ENCODE data around the gene SNX20.

SNX20 gene

DNA sequence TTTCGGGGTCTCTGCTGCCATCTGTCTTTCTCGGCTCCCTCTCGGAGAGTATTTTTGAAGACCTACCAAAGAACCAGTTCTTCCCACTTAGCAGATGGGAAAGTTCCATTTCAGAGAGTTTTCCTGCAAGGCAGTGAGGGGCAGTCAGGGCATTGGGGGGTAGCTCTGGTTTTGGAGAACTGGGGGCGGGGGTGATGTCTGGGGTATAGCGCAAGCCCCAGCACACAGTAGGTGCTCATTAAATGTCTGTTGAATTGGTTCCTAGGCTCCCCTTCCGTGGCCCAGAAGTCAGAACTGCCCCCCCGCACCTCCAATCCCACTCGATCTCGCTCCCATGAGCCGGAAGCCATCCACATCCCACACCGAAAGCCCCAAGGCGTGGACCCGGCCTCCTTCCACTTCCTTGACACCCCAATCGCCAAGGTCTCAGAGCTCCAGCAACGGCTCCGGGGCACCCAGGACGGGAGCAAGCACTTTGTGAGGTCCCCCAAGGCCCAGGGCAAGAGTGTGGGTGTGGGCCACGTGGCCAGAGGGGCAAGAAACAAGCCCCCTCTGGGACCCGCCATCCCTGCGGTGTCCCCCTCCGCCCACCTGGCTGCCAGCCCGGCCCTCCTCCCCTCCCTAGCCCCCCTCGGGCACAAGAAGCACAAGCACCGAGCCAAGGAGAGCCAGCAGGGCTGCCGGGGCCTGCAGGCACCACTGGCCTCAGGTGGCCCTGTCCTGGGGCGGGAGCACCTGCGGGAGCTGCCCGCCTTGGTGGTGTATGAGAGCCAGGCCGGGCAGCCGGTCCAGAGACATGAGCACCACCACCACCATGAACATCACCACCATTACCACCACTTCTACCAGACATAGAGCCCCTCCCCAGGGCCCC lies 47.9 kb downstream of the SNX20 start:
- DNase-seq: no peak

DNA sequence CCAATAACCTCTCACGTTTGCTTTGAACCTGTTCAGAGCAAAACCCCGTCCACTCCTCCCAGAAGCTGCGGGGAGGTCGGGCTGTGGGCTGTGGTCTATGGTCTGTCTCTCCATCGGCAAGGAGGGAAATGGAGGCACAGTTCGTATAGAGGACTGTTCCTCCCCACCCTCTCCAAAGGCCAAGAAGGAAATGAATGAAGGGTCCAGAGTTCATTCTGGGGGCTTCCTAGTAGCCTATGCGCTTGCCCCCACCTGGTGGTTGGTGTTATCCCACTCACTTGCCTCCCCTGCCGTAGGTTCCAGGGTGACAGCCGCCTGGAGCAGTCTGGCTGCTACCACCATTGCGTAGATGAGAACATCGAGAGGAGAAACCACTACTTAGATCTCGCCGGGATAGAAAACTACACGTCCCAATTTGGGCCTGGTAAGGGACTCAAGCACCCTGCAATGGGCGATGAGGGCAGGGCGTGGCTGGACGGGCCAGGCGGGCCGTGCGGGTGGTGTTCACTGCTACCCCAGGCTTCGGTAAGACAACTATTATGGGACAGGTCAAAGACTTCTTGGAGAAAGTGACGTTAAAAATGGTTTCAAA lies 49.0 kb downstream of the SNX20 start:
- no peak for DNase-seq

DNA sequence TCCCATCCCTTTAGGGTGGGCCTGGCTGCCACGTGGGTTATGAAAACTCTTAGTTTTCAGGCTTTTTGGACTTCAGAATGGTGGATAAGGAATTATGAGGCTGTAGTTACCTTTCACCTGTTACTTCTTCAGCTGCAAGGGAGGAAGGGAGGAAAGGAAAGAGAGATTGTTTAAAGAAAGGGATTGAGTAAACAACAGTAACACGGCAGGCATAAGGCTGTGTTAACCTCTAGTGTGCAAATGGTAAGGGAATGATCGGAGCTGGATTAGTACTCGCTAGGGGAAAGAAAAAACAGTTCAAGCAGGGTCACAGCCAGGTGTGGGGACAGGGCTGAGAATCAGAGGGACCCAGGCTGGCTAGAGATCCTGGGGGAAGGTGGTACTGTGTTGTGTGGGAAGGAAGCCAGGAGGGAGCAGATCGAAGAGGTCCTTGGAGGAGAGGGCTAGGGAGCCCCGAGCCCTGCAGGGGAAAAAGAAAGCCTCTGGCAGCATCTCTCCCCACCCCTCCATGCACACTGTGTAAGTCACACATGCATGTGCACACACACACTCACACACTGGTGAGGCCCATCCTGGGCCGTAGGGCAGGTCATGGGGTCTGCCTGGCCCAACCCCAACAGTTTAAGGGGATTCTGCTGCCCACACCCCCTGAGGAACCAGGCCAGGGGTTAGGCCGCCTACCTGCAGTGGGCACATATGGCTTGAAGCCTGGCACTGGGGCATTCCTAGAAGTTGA lies 49.7 kb downstream of the SNX20 start:
- no peak for DNase-seq

DNA sequence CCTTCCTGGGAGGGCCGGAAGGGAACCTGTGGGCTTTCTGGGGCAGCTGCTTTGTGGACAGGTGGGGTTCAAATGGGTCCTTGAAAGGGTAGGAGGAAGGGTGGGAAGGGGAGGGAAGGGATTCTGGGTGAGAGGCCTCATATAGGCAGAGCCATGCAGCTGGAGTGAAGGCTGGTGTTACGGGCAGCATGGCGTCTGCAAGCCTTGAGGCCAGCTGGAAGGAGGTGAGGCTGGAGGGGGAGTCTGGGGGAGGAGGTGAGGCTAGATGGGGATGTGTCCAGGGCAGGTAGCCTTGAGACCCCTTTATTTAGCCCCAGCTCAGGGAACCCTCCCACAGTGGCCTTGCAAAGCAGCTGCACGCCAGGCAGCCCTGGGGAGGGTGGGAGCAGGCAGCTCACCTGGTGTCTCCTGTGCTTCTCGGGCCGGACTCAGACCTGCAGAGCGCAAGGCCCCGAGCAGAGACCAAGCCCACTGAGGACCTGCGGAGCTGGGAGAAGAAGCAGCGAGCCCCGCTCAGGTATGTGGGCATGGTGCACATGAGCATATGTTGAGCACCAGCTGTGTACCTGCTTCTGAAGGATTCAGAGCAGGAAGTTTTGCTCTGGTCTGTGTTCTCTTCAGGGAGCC lies 50.6 kb downstream of the SNX20 start:
- no peak for DNase-seq

DNA sequence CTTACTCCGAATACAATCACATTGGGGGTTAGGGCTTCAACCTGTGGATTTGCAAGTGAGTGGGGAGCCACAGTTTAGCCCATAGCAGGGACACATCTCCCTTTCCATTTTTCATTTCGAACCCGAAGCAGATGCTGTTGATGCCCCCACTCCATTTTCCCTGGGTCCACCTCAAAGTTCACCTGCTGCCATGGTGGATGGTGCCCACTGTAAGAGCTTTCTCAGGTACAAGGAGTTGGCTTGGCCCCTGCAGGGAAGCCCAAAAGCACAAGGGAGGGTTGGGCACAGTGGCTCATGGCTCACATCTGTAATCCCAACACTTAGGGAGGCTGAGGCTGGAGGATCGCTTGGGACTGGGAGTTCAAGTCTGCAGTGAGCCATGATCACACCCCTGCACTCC lies 51.8 kb downstream of the SNX20 start:
- no peak for DNase-seq

DNA sequence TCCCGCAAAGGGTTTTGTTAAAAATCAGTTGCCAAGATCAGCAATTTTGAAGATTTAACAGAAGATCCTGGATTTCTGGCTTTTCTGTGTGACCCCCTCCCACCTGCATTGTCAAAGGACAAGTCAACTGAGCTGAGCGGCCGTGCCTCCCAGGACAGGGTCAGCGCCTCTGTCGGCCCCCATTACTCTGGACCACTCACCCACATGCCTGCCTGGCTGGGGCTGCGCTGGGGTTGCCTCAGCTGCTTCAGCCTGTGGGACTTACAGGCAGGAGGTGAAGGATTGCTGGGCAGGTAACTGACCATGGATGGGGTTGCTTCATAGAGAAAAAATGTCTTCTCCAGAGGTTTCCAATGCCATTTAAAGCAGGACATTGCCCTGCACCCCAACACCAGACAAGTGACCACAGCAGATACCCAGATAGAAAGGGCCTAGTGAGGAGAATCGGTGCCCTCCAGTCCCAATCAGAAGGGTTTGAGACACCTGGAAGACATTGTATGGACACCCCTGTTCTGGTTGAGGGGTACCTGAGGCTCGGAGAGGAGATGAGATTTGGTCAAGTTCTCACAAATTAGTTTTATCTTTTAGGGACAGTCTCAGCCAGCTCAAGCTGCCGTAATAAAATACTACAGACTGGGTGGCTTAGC lies 52.8 kb downstream of the SNX20 start:
- no peak for DNase-seq

DNA sequence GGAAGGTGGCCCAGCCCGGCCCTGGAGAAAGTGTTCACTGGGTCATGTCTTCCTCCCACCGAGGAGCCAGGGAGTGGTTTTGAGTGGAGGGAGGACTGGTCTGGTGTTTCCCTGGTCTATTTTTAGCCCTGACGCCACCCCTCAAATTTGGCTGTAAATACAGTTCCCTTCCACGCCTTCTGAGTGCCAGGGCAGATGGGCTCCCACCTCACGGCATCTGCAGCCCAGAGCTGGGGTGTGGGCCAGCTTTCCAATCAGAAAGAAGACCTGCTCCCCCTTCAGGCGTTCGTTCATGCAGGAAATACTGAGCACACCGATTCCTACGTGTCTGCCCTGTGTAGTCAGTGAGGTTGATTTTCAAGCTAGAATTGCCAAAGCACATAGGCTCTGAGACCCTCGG lies 53.7 kb downstream of the SNX20 start:
- peak; percentile 90 for DNase-seq

DNA sequence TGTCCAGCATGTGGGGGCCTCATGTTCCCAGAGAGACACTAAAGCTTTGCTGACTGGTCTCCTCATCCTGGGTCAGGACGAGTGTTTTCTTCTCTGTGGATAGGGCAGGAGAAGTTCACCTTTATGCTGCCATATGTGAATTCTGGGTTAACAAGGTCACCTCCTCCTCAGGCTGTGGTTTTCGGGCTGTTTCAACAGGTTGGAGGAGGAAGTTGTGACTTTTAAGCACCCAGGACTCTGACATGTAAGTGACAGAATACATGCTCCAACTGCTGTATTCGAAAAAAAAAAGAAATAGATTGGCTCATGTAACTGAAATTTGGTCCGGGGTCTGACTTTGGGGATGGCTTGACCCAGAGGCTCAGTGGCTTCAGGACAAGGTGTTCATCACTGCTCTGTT lies 54.2 kb downstream of the SNX20 start:
- no peak for DNase-seq

DNA sequence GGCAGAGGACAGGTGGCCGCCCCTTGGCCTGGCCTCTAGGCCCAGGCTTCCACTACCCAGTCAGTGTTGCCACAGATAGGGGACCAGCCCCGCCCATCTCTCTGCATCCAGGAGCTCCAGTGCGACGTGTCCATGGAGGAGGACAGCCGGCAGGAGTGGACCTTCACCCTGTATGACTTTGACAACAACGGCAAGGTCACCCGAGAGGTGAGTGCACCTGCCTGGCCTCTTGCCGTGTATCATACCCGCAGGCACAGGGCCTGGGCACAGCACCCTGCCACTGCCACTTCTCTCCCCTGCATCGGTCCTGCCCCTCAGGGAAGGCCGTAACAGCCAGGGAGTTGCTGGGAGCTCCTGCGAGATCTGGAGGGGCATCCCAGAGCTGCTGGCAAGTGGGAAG lies 55.7 kb downstream of the SNX20 start:
- no peak for DNase-seq

DNA sequence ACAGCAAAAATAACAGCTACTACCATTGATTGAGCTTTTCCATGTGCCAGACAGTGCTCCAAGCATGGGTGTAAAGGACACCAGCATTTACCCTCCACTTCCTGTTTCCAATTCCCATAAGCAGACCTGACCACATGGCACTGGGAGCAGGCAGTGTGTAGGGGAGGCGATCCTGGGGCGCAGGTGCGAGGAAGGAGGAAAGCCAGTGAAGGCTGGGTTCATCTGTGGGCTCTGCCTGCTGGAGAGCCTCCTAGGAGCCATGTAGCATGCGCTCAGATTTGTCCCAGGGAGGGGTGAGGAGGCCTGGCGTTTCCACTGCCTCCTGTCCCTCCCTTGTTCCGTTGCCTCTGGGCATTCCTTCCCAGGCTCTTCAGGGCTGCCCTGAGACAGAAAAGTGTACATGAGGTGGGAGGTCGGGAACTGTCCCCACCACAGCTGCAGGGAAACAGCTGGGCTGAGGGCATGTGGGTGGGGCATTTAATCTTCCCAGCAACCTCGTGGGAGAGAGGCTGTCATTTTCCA lies 56.6 kb downstream of the SNX20 start:
- DNase-seq: no peak

DNA sequence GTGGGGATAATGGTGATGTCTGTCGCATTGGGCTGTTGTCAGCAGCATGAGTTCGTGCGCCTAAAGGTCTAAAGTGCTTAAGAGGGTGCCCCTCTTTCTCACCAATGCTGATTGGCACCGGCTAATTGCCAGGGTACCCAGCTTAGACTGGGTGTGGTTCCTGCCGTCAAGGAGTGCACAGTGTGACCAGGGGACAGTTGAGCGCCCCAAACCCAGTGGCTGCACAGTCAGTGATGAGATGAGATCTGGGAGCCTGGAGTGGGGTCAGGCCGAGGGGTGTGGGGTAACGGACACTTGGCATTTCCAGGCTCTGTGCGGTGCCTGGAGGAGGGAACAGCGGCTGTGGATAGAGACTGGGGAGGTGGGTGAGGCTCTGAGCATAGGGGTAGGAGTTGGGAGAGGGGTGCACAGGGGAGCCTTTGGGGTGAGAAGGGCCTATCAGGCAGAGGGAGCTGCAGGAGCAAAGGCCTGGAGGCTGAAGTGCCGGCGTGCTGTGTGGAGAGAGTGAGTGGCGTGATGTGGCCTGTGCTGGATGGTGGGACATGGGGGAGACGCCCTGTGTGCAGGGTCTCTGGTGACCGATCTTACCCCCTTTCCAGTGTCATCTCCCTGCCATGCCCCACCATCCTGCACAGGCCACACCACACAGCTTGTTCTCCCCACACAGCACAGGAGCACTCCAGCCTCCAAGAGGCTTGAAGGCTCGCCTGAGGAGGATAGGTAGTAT lies 58.3 kb downstream of the SNX20 start:
- no peak for DNase-seq

DNA sequence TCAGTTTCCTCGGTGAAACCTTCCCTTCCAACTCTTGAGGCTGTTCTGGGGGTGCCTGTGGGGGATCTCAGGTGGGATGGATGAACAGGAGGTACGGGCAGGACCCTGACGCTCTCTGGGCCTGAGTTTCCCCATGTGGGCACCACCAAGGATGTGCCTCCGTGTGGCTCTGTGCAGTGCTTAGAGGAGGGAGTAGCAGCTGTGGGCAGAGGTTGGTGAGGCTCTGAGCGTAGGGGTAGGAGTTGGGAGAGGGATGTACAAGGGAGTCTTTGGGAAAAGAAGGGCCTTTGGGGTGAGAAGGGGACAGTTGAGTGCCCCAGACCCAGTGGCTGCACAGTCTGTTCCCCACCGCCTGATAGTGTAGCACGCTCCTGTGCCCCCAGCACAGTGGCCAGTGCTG lies 59.1 kb downstream of the SNX20 start:
- DNase-seq: no peak

Measured in DMS 273 treated with DMSO at 0.1 percent for 48 hours (cell line).